IPS-15b (cell line): Measurements from ENCODE around the gene C5.
"Not testable (repeated sequence)": the region's sequence is repeated elsewhere in the genome, so short reads cannot be mapped to it uniquely, and the experiment has no call there.

Experiments
- H3K27me3 ChIP-seq: one replicate; pipeline ENCODE4 v1.6.1; 2013; ENCODE audit warnings: low read length; ENCODE audit not compliant: control insufficient read depth, insufficient read depth
- H3K36me3 ChIP-seq: one replicate; pipeline ENCODE4 v1.6.1; 2013; ENCODE audit warnings: low read length; ENCODE audit not compliant: control insufficient read depth, insufficient read depth
- H3K4me1 ChIP-seq: one replicate; pipeline ENCODE4 v1.6.1; 2013; ENCODE audit warnings: mild to moderate bottlenecking, low read length; ENCODE audit not compliant: control insufficient read depth, insufficient read depth
- H3K4me3 ChIP-seq: one replicate; pipeline ENCODE4 v1.5.1; 2013; ENCODE audit warnings: low read depth, low read length
- H3K9ac ChIP-seq: one replicate; pipeline ENCODE4 v1.6.1; 2013; ENCODE audit warnings: low read depth, mild to moderate bottlenecking, low read length
- H3K9me3 ChIP-seq: one replicate; pipeline ENCODE4 v1.6.1; 2013; ENCODE audit warnings: mild to moderate bottlenecking, low read length; ENCODE audit not compliant: control insufficient read depth, insufficient read depth

Gene C5

GRCh38 chr9:121050128-121050988 is at the start of gene C5:
C5 (minus strand) TSS chr9:121050275; CDS start chr9:121050246, 29 bp downstream.
- H3K27me3 ChIP-seq = no peaks in the 10 kb centered on the region
- H3K4me1 ChIP-seq = peaks cover 5% of the 10 kb centered on the region
- no peaks in the 10 kb centered on the region for H3K36me3 ChIP-seq
- H3K4me3 ChIP-seq = no peak within 1 kb of the TSS
- H3K9me3 ChIP-seq = no peaks in the 10 kb centered on the region
- no peak within 1 kb of the TSS for H3K9ac ChIP-seq

GRCh38 chr9:121098567-121099198 is 48.6 kb upstream of the C5 start:
- Histone ChIP-seq H3K9me3 (no peaks in the 10 kb centered on the region), H3K4me1 (no peaks in the 10 kb centered on the region), H3K9ac (no peak overlapping the region), H3K36me3 (no peaks in the 10 kb centered on the region), H3K27me3 (no peaks in the 10 kb centered on the region), H3K4me3 (no peak overlapping the region)

GRCh38 chr9:121095057-121095456 is 45.0 kb upstream of the C5 start:
- no peaks in the 10 kb centered on the region for H3K4me1 ChIP-seq
- no peaks in the 10 kb centered on the region for H3K36me3 ChIP-seq
- no peaks in the 10 kb centered on the region for H3K9me3 ChIP-seq

GRCh38 chr9:121090743-121091142 is 40.7 kb upstream of the C5 start:
- H3K36me3 ChIP-seq, H3K4me3 ChIP-seq, H3K9me3 ChIP-seq, H3K4me1 ChIP-seq, H3K27me3 ChIP-seq, H3K9ac ChIP-seq: not testable (repeated sequence)

More at GRCh38 chr9:121095057-121095456, 45.0 kb upstream of the C5 start:
- H3K4me3 ChIP-seq = no peak overlapping the region
- no peak overlapping the region for H3K9ac ChIP-seq
- no peaks in the 10 kb centered on the region for H3K27me3 ChIP-seq

- no peaks in the 10 kb centered on the region for H3K27me3 ChIP-seq
- no peak overlapping the region for H3K9ac ChIP-seq
- no peaks in the 10 kb centered on the region for H3K9me3 ChIP-seq
- no peaks in the 10 kb centered on the region for H3K36me3 ChIP-seq
- H3K4me3 ChIP-seq = no peak overlapping the region
- no peaks in the 10 kb centered on the region for H3K4me1 ChIP-seq
These were observed 38.5 kb upstream of the C5 start for GRCh38 chr9:121088576-121088975.

- no peaks in the 10 kb centered on the region for H3K9me3 ChIP-seq
- H3K4me3 ChIP-seq = no peak overlapping the region
- no peak overlapping the region for H3K9ac ChIP-seq
- no peaks in the 10 kb centered on the region for H3K4me1 ChIP-seq
- no peaks in the 10 kb centered on the region for H3K36me3 ChIP-seq
- H3K27me3 ChIP-seq = no peaks in the 10 kb centered on the region
These were observed 35.6 kb upstream of the C5 start for GRCh38 chr9:121085661-121086060.

- no peaks in the 10 kb centered on the region for H3K9me3 ChIP-seq
- no peak overlapping the region for H3K9ac ChIP-seq
- H3K36me3 ChIP-seq = no peaks in the 10 kb centered on the region
- H3K4me1 ChIP-seq = no peaks in the 10 kb centered on the region
- H3K4me3 ChIP-seq = no peak overlapping the region
- peaks cover 6% of the 10 kb centered on the region for H3K27me3 ChIP-seq
These were observed 32.0 kb upstream of the C5 start for GRCh38 chr9:121082075-121082474.

GRCh38 chr9:121075251-121076036 is 25.4 kb upstream of the C5 start:
- no peaks in the 10 kb centered on the region for H3K9me3 ChIP-seq
- peaks cover 65% of the 10 kb centered on the region for H3K27me3 ChIP-seq
- H3K9ac ChIP-seq = no peak overlapping the region
- H3K4me1 ChIP-seq = peaks cover 3% of the 10 kb centered on the region
- peak overlapping the region; percentile 70 for H3K4me3 ChIP-seq
- no peaks in the 10 kb centered on the region for H3K36me3 ChIP-seq

GRCh38 chr9:121074370-121075250 is 24.5 kb upstream of the C5 start, which contains the start of gene CNTRL:
CNTRL (plus strand) TSS chr9:121074955; CDS start chr9:121088327, 13,372 bp downstream.
- Histone ChIP-seq H3K4me1 (peaks cover 3% of the 10 kb centered on the region), H3K36me3 (no peaks in the 10 kb centered on the region), H3K9ac (peak within 1 kb of the TSS; percentile 42), H3K9me3 (no peaks in the 10 kb centered on the region), H3K27me3 (peaks cover 73% of the 10 kb centered on the region), H3K4me3 (peak within 1 kb of the TSS; percentile 70)

- Histone ChIP-seq H3K4me3 (no peak overlapping the region), H3K36me3 (no peaks in the 10 kb centered on the region), H3K9ac (no peak overlapping the region), H3K9me3 (no peaks in the 10 kb centered on the region), H3K27me3 (peaks cover 88% of the 10 kb centered on the region), H3K4me1 (peaks cover 3% of the 10 kb centered on the region)
These were observed 23.0 kb upstream of the C5 start for GRCh38 chr9:121073038-121073437.
